ENCODE data around the gene YY1. TPM values are rescaled to one million over a fixed set of nuclear protein-coding genes. Genes with fewer than 3 reads are reported as not detected.
A peak's percentile ranks its signal among the peaks of the same experiment; 100 is the strongest.

The YY1 gene
- total and polyA plus RNA-seq, 2 donors from 2014 or later: 34.2 to 60.4 TPM

DNA sequence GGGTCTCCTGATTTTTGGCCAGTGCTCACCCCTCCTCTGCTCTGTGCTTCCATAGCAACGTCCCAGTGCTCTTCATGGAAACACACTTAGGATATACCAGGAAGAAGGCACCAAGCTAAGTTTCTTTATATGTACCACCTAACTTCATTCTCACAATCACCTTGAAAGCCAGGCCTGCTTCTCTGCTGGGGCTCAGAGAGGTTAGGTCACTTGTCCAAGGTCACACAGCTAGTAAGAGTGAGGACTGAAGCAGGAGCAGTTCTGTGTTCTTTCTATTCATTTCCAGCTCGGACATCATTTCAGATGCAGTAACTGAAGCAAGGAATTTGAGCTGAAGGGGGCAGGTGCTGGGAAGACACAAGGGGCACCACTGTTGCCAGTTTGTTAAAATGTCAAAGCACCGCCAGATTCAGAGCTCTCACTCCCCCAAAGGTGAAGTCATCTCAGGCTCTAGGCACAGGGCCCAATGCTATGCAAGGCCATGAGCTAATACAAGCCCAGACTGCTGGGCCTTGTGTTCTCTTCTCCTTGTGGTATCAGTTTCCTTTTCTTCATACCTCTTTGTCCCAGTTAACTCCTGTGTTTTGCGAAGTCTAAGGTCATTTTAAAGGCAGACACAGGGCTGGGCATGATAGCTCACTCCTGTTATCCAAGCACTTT is 19.7 kb upstream of the YY1 start:
- FAIRE-seq (no peak), DNase-seq (peak in 3 of 5 donors; percentile 10 to 36 (median 15))
- TF ChIP-seq, protein P1, sequence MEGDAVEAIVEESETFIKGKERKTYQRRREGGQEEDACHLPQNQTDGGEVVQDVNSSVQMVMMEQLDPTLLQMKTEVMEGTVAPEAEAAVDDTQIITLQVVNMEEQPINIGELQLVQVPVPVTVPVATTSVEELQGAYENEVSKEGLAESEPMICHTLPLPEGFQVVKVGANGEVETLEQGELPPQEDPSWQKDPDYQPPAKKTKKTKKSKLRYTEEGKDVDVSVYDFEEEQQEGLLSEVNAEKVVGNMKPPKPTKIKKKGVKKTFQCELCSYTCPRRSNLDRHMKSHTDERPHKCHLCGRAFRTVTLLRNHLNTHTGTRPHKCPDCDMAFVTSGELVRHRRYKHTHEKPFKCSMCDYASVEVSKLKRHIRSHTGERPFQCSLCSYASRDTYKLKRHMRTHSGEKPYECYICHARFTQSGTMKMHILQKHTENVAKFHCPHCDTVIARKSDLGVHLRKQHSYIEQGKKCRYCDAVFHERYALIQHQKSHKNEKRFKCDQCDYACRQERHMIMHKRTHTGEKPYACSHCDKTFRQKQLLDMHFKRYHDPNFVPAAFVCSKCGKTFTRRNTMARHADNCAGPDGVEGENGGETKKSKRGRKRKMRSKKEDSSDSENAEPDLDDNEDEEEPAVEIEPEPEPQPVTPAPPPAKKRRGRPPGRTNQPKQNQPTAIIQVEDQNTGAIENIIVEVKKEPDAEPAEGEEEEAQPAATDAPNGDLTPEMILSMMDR (IDR thresholded peaks at IDR 0.05; ENCODE audit: borderline replicate concordance, extremely low read depth, insufficient read depth): no peak
- no peaks in the 10 kb centered on the region for H3K36me3 ChIP-seq (ENCODE audit: control insufficient read depth in 2 of 3, insufficient read depth in 3 of 3, low read length in 3 of 3)
- intact Hi-C loops (cut with DNase I): no loop called here
- H3K4me3 ChIP-seq (ENCODE audit: low read length in 3 of 3): no peak overlapping the region
- H3K9me3 ChIP-seq (ENCODE audit: control insufficient read depth in 2 of 3, insufficient read depth in 1 of 3, low read length in 3 of 3): no peaks in the 10 kb centered on the region
- peaks cover 0 to 14% (median 6%) of the 10 kb centered on the region in 3 donors for H3K4me1 ChIP-seq (ENCODE audit: control insufficient read depth in 2 of 3, insufficient read depth in 2 of 3, low read depth in 1 of 3, low read length in 3 of 3)
- H3K9ac ChIP-seq (ENCODE audit: low read length in 3 of 3): no peak overlapping the region
- H3K27ac ChIP-seq (ENCODE audit: low read depth in 2 of 2, low read length in 2 of 2): no peak overlapping the region
- H3K27me3 ChIP-seq (ENCODE audit: control insufficient read depth, insufficient read depth, low read length): no peaks in the 10 kb centered on the region

DNA sequence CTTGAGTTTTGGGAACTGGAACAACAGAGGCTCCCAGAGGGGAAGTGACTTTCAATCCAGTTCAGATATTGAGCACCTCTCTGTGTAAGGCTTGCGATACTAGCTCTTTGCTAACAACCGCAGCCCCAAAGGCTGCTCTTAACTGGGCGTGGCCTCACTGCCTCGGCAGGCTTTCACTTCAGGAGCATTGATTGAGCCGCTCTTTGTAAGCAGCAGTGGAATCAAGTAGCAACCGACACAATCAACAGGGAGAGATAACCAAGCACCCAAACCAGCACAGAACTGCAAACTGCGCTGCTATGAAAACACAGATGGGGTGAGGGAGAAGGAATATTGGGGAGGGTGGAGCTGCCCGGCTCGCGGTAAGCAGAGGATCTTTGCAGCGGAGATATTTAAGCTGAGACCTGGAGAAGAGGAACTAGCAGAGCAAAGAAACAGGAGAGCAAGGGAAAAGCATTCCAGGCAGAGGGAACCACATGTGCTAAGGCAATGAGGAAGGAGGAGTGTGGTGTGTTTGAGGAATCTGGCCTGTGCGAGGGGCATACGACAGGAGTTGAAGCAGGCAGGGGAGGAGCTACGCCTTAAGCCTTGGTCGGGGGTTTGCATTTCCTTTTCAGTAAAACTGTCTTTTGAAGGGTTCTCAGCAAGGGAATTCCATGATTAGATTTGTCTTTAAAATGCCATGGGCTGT is 17.3 kb upstream of the YY1 start:
- Histone ChIP-seq H3K27ac (ENCODE audit: low read depth in 2 of 2, low read length in 2 of 2) (no peak overlapping the region), H3K4me1 (ENCODE audit: control insufficient read depth in 2 of 3, insufficient read depth in 2 of 3, low read depth in 1 of 3, low read length in 3 of 3) (peaks cover 0 to 14% (median 6%) of the 10 kb centered on the region in 3 donors), H3K27me3 (ENCODE audit: control insufficient read depth, insufficient read depth, low read length) (no peaks in the 10 kb centered on the region), H3K4me3 (ENCODE audit: low read length in 3 of 3) (peak overlapping the region; percentile 41 to 70 (median 67)), H3K9me3 (ENCODE audit: control insufficient read depth in 2 of 3, insufficient read depth in 1 of 3, low read length in 3 of 3) (no peaks in the 10 kb centered on the region), H3K36me3 (ENCODE audit: control insufficient read depth in 2 of 3, insufficient read depth in 3 of 3, low read length in 3 of 3) (no peaks in the 10 kb centered on the region), H3K9ac (ENCODE audit: low read length in 3 of 3) (peak overlapping the region; percentile 3 to 50 (median 41))
- intact Hi-C loops (cut with DNase I): no loop called here
- FAIRE-seq (no peak), DNase-seq (peak; percentile 63 to 84 (median 82))
- TF ChIP-seq, protein P1 (IDR thresholded peaks at IDR 0.05; ENCODE audit: borderline replicate concordance, extremely low read depth, insufficient read depth): no peak

DNA sequence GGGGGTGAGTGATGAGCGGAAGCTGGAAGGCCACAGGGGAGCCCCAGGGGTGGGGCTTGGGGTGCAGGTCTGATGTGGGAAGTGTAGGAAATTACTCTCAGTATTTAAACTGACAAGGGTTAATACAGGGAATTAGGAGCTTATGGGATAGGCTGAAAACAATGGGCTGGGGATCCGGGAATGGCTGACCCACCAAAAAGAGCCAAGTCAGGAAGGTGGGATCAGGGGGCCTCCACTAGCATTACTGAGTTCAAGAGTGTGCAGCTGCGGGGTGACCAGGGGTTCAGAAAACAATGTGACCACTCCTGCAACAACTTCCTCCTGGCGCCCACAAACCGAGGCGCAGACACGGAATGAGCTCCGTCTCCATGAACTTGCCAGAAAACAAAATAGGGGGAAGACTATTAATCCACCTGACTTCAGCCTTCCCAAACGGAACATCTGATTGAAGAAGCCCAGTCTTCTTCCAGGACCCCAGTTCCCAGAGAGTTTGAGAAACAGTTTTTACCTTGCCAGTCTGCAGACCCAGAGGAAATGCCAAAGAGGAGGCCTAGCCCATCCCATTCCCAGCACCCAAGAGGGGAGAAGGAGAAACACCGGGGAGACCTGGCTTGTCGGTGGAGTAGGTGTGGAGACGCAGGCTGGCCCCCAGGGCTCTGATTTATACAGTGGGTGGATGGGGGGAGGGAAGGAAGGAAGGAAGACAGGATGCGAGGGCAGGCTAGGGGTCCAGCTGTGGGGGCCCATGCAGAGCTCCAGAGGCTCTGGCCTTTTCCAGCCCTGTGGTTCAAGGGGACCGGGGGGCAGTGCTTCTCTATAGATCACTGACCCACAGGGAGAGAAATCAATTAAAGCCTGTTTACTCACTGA is 16.5 kb upstream of the YY1 start:
- TF ChIP-seq, protein P1 (IDR thresholded peaks at IDR 0.05; ENCODE audit: borderline replicate concordance, extremely low read depth, insufficient read depth): no peak
- no peaks in the 10 kb centered on the region for H3K36me3 ChIP-seq (ENCODE audit: control insufficient read depth in 2 of 3, insufficient read depth in 3 of 3, low read length in 3 of 3)
- peak in 2 of 5 donors; percentile 26 to 54 for DNase-seq
- FAIRE-seq: no peak
- intact Hi-C loops (cut with DNase I): no loop called here
- no peak overlapping the region for H3K27ac ChIP-seq (ENCODE audit: low read depth in 2 of 2, low read length in 2 of 2)
- peak overlapping the region in 1 of 3 donors; percentile 3 for H3K9ac ChIP-seq (ENCODE audit: low read length in 3 of 3)
- H3K4me3 ChIP-seq (ENCODE audit: low read length in 3 of 3): peak overlapping the region in 2 of 3 donors; percentile 41 to 70
- no peaks in the 10 kb centered on the region for H3K9me3 ChIP-seq (ENCODE audit: control insufficient read depth in 2 of 3, insufficient read depth in 1 of 3, low read length in 3 of 3)
- H3K27me3 ChIP-seq (ENCODE audit: control insufficient read depth, insufficient read depth, low read length): no peaks in the 10 kb centered on the region
- H3K4me1 ChIP-seq (ENCODE audit: control insufficient read depth in 2 of 3, insufficient read depth in 2 of 3, low read depth in 1 of 3, low read length in 3 of 3): peaks cover 0 to 14% (median 6%) of the 10 kb centered on the region in 3 donors
